K562 (cell line): ENCODE results near the gene CDC123. TPM values are rescaled to one million over a fixed set of nuclear protein-coding genes. Genes with fewer than 3 reads are reported as not detected.

Experiments used
- ADNP ChIP-seq: fragments of 200-800 bp; sonication (Bioruptor generic); IDR thresholded peaks from 2 replicates; pipeline ENCODE4 v1.6.1; 2016; ENCODE audit warnings: missing genetic modification characterization, missing compliant biosample characterization
- ATF3 ChIP-seq, 2 experiments: fragments of 450-650 bp in 1 of 2; sonication (generic) in 1 of 2; formaldehyde crosslinking in 1 of 2; IDR thresholded peaks in 1 of 2; conservative IDR thresholded peaks in 1 of 2; 2 replicates each; pipeline versions ENCODE4 v1.6.1 to v1.8.1; 2016 to 2023; ENCODE audit warnings: mild to moderate bottlenecking in 2 of 2, moderate library complexity in 2 of 2, inconsistent platforms in 1 of 2, missing genetic modification reagents in 1 of 2
- BRD9 ChIP-seq: fragments of 450-650 bp; IDR thresholded peaks from 2 replicates; pipeline ENCODE4 v1.6.1; 2018; ENCODE audit warnings: low read depth; ENCODE audit not compliant: partially characterized antibody
- FOSL1 ChIP-seq: fragments of 200-800 bp; sonication (Bioruptor generic); conservative IDR thresholded peaks from 2 replicates; pipeline ENCODE4 v1.6.1; 2016; ENCODE audit warnings: missing genetic modification characterization, missing compliant biosample characterization
- GATAD2A ChIP-seq: fragments of 450-650 bp; IDR thresholded peaks from 2 replicates; pipeline ENCODE4 v1.6.1; 2017
- KDM1A ChIP-seq, 2 experiments: fragments of 450-650 bp; IDR thresholded peaks; 2 replicates each; pipeline ENCODE4 v1.6.1; 2016; ENCODE audit warnings: mild to moderate bottlenecking in 2 of 2
- KLF6 ChIP-seq: fragments of 250-450 bp; sonication (Bioruptor Pico); IDR thresholded peaks from 2 replicates; pipeline ENCODE4 v1.4.0; 2020; ENCODE audit warnings: mild to moderate bottlenecking, moderate library complexity, borderline replicate concordance
- MCM2 ChIP-seq: fragments of 450-650 bp; IDR thresholded peaks from 2 replicates; pipeline ENCODE4 v1.6.1; 2017; ENCODE audit warnings: low read depth, mild to moderate bottlenecking
- NCOA2 ChIP-seq, 2 experiments: fragments of 450-650 bp; IDR thresholded peaks; 2 replicates each; pipeline ENCODE4 v1.6.1; 2018; ENCODE audit warnings: mild to moderate bottlenecking in 2 of 2, moderate library complexity in 1 of 2; ENCODE audit not compliant: partially characterized antibody in 2 of 2
- NCOA6 ChIP-seq: fragments of 450-650 bp; IDR thresholded peaks from 2 replicates; pipeline ENCODE4 v1.6.1; 2017; ENCODE audit warnings: mild to moderate bottlenecking
- NFATC3 ChIP-seq: fragments of 450-650 bp; IDR thresholded peaks from 2 replicates; pipeline ENCODE4 v1.6.1; 2017; ENCODE audit warnings: mild to moderate bottlenecking
- PHF21A ChIP-seq: fragments of 450-650 bp; IDR thresholded peaks from 2 replicates; pipeline ENCODE4 v1.6.1; 2017; ENCODE audit warnings: low read depth, borderline replicate concordance
- POLR3A ChIP-seq: IDR thresholded peaks from 2 replicates; pipeline ENCODE4 v1.6.1; 2011; ENCODE audit warnings: borderline replicate concordance, mild to moderate bottlenecking, moderate library complexity; ENCODE audit not compliant: insufficient read length, insufficient read depth; ENCODE audit errors: extremely low read depth
- REST ChIP-seq, 2 experiments: fragments of 450-650 bp; formaldehyde crosslinking in 1 of 2; IDR thresholded peaks; 2 replicates each; pipeline versions ENCODE4 v1.4.0 to v1.6.1; 2014 to 2020; ENCODE audit warnings: mild to moderate bottlenecking in 2 of 2, borderline replicate concordance in 1 of 2, low read depth in 1 of 2
- SP1 ChIP-seq: sonication (generic); formaldehyde crosslinking; IDR thresholded peaks from 2 replicates; pipeline ENCODE4 v1.8.1; 2022; ENCODE audit warnings: mild to moderate bottlenecking, missing genetic modification reagents
- TEAD1 ChIP-seq, 2 experiments: fragments of 450-650 bp in 1 of 2; sonication (generic) in 1 of 2; formaldehyde crosslinking; IDR thresholded peaks; 2 replicates each; pipeline versions ENCODE4 v1.4.0 to v1.8.0; 2020 to 2022; ENCODE audit warnings: mild to moderate bottlenecking in 2 of 2, missing genetic modification reagents in 1 of 2
- TGIF2 ChIP-seq: sonication (generic); formaldehyde crosslinking; IDR thresholded peaks from 2 replicates; pipeline ENCODE4 v1.8.1; 2022; ENCODE audit warnings: mild to moderate bottlenecking, missing genetic modification reagents, moderate library complexity
- TRIM24 ChIP-seq, 2 experiments: fragments of 450-650 bp; IDR thresholded peaks; 2 replicates each; pipeline ENCODE4 v1.6.1; 2016
- ZEB2 ChIP-seq: fragments of 450-650 bp; IDR thresholded peaks from 2 replicates; pipeline ENCODE4 v1.6.1; 2016
- ZFX ChIP-seq: sonication (generic); formaldehyde crosslinking; IDR thresholded peaks from 2 replicates; pipeline ENCODE4 v1.8.0; 2022; ENCODE audit warnings: mild to moderate bottlenecking, missing genetic modification reagents, moderate library complexity
- ZNF384 ChIP-seq: IDR thresholded peaks from 2 replicates; pipeline ENCODE4 v1.6.1; 2012; ENCODE audit warnings: low read depth, low read length, improper control_type of control experiment
- ZNF780A ChIP-seq: fragments of 250-450 bp; sonication (Bioruptor Pico); IDR thresholded peaks from 2 replicates; pipeline ENCODE4 v1.5.0; 2021; ENCODE audit warnings: mild to moderate bottlenecking
- polyA plus RNA-seq, 8 experiments: library from polyadenylated mRNA; depleted of rRNA in 4 of 8; stranded (reverse) in 5 of 8; unstranded in 3 of 8; fragments of >200 nt; fragmentation: Nextera tagmentation in 2 of 8; fragmentation: Illumina TruSeq in 1 of 8; extraction: Ambion mirVana in 2 of 8; extraction: Trizol in 1 of 8; gene quantifications; 2 replicates each; pipeline versions ENCODE4 v1.2.1 to v1.2.3, GENCODE V29; 2011 to 2014; ENCODE audit warnings: inconsistent platforms in 1 of 8, missing spikeins in 1 of 8
- total RNA-seq, 7 experiments: library from RNA; depleted of rRNA in 6 of 7; stranded (reverse); fragments of >200 nt in 6 of 7; fragmentation: Illumina TruSeq in 2 of 7; extraction: Trizol in 2 of 7; gene quantifications; 2 replicates each; pipeline versions ENCODE4 v1.2.1 to v1.2.3, GENCODE V29; 2011 to 2021; ENCODE audit warnings: low replicate concordance in 1 of 7

The CDC123 gene
- total and polyA plus RNA-seq, 9 of the 15 experiments (the other 6 are each of a cell fraction or from before 2014, with no cell fraction given), result 137 to 288 (median 175) TPM

GRCh38 chr10:12194752-12195271 lies 1.2 kb upstream of the CDC123 start (continued):
- TF ChIP-seq ZNF780A (CRISPR knock-in tag), result no peak
- no peak for TF ChIP-seq NCOA6
- TF ChIP-seq TGIF2 (CRISPR knock-in tag), result no peak
- no peak for TF ChIP-seq ADNP (tag)
- TF ChIP-seq ZEB2, result no peak
- peak; percentile 66 for TF ChIP-seq POLR3A
- no peak for TF ChIP-seq TRIM24 (IDR thresholded peaks at IDR 0.05)
- no peak for TF ChIP-seq NCOA2 (IDR thresholded peaks at IDR 0.05; ENCODE audit: partially characterized antibody in 2 of 2)
- TF ChIP-seq ATF3 (IDR thresholded peaks at IDR 0.05), result peak; percentile 24; the same call in 1 of the 2 replicates
- no peak for TF ChIP-seq ATF3 (CRISPR knock-in tag; conservative IDR thresholded peaks at IDR 0.05)
- TF ChIP-seq PHF21A, result 0 out of 2 replicates have a peak, but pooled peaks have one; percentile 21
- TF ChIP-seq KLF6 (CRISPR knock-in tag), result no peak
- peak; percentile 51 for TF ChIP-seq ZFX (CRISPR knock-in tag)
- TF ChIP-seq KDM1A (IDR thresholded peaks at IDR 0.05), result peak; percentile 52 to 64; a peak in 3 of 4 replicates
- TF ChIP-seq ZNF384, result no peak
- no peak for TF ChIP-seq MCM2
- TF ChIP-seq SP1 (CRISPR knock-in tag), result peak; percentile 0; the same call in 1 of the 2 replicates
- TF ChIP-seq NFATC3, result no peak
- no peak for TF ChIP-seq REST (IDR thresholded peaks at IDR 0.05; ENCODE audit: borderline replicate concordance)
- no peak for TF ChIP-seq REST (CRISPR knock-in tag; IDR thresholded peaks at IDR 0.05; ENCODE audit: low read depth)
- no peak for TF ChIP-seq TEAD1 (CRISPR knock-in tag; IDR thresholded peaks at IDR 0.05)
- TF ChIP-seq BRD9, result peak; percentile 46
- peak; percentile 71; the same call in 1 of the 2 replicates for TF ChIP-seq GATAD2A
- no peak for TF ChIP-seq FOSL1 (tag)
